Common myeloid progenitor, CD34-positive (primary cell): Measurements from ENCODE around the gene SDK2.

Experiments
- CTCF ChIA-PET: fragments of 350-600 bp; sonication (Branson Sonifier 250); formaldehyde crosslinking; loops from one replicate; lab custom pipeline; 2021; ENCODE audit warnings: antibody characterized with exemption; lab: Charles Lee
- POLR2A ChIA-PET: fragments of 350-600 bp; sonication (Branson Sonifier 250); formaldehyde crosslinking; loops from one replicate; lab custom pipeline; 2021; ENCODE audit warnings: antibody characterized with exemption; lab: Charles Lee
- DNase-seq, 3 donors: peaks; one replicate each; pipeline versions ENCODE4 v3.0.0 to v3.0.0-alpha.2; 2013
- H3K27ac ChIP-seq, 2 experiments: 1 replicate in 1 of 2; 2 replicates in 1 of 2; pipeline ENCODE4 v1.7.0; 2013; ENCODE audit warnings: inconsistent platforms in 2 of 2, low read length in 2 of 2, mild to moderate bottlenecking in 2 of 2, low read depth in 1 of 2, moderate library complexity in 1 of 2; ENCODE audit not compliant: severe bottlenecking in 2 of 2, insufficient read depth in 1 of 2, poor library complexity in 1 of 2
- H3K27me3 ChIP-seq, 5 experiments: replicated peaks in 2 of 5; 1 replicate in 3 of 5; 2 replicates in 2 of 5; pipeline versions ENCODE4 v1.6.1 to v1.7.0; 2013; ENCODE audit warnings: low read length in 4 of 5, mild to moderate bottlenecking in 2 of 5, moderate library complexity in 2 of 5, inconsistent platforms in 1 of 5; ENCODE audit not compliant: insufficient read depth in 5 of 5, control insufficient read depth in 4 of 5
- H3K36me3 ChIP-seq, 4 experiments: 1 replicate in 2 of 4; 2 replicates in 2 of 4; pipeline versions ENCODE4 v1.6.1 to v1.7.0; 2013; ENCODE audit warnings: low read length in 3 of 4, control low read depth in 1 of 4, mild to moderate bottlenecking in 1 of 4; ENCODE audit not compliant: control insufficient read depth in 4 of 4, insufficient read depth in 4 of 4
- H3K4me1 ChIP-seq, 4 experiments: 1 replicate in 3 of 4; 2 replicates in 1 of 4; pipeline versions ENCODE4 v1.6.1 to v1.7.1; 2013; ENCODE audit warnings: low read length in 3 of 4, mild to moderate bottlenecking in 3 of 4, control low read depth in 1 of 4, inconsistent platforms in 1 of 4, moderate library complexity in 1 of 4; ENCODE audit not compliant: control insufficient read depth in 4 of 4, insufficient read depth in 4 of 4; ENCODE audit errors: control extremely low read depth in 1 of 4
- H3K4me3 ChIP-seq, 7 experiments: 1 replicate in 4 of 7; 2 replicates in 3 of 7; pipeline versions ENCODE4 v1.5.1 to v1.7.0; 2013; ENCODE audit warnings: mild to moderate bottlenecking in 7 of 7, low read length in 6 of 7, moderate library complexity in 6 of 7, inconsistent platforms in 2 of 7, low read depth in 2 of 7, control low read depth in 1 of 7; ENCODE audit not compliant: insufficient read depth in 4 of 7, control insufficient read depth in 1 of 7; ENCODE audit errors: extremely low read depth in 1 of 7
- H3K9me3 ChIP-seq, 5 experiments: 1 replicate in 4 of 5; 2 replicates in 1 of 5; pipeline versions ENCODE4 v1.6.1 to v1.7.1; 2013; ENCODE audit warnings: low read length in 4 of 5, mild to moderate bottlenecking in 2 of 5, inconsistent platforms in 1 of 5, low read depth in 1 of 5, moderate library complexity in 1 of 5; ENCODE audit not compliant: control insufficient read depth in 4 of 5, insufficient read depth in 2 of 5; ENCODE audit errors: control extremely low read depth in 1 of 5
- WGBS: methylation state at CpG from one replicate; pipeline ENCODE4 v1.1.5; 2013; ENCODE audit not compliant: insufficient coverage; 5-methylcytosine and 5-hydroxymethylcytosine counted together

SDK2 gene

DNA sequence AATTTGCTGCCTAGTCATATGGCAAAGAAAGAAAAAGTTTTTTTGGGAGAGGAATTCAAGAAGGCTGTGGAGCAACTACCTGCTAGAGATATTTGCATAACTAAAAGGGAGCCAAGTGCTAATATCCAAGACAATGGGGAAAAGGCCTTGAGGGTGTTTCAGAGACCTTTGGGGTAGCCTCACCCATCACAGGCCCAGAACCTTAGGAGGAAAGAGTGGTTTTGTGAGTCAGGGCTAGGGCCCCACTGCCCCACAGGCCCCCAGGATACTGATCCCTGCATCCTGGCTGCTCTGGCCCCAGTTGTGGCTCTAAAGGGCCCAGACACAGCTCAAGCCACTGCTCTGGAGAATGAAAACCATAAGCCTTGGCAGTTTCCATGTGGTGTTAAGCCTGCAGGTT, 41.9 kb upstream of the SDK2 start:
- CTCF ChIA-PET, result interaction anchor here (1.6 kb wide), 1 partner anchor 12 kb away, joined by 4 read pairs; no protein-coding TSS in a partner anchor
- POLR2A ChIA-PET, result no interaction called here
- Histone ChIP-seq H3K9me3 (peaks cover 0 to 15% (median 2%) of the 10 kb centered on the region in 5 experiments), H3K4me1 (peaks cover 0 to 6% (median 3%) of the 10 kb centered on the region in 4 experiments), H3K27me3 (no peaks in the 10 kb centered on the region), H3K27ac (no peak overlapping the region), H3K36me3 (no peaks in the 10 kb centered on the region), H3K4me3 (no peak overlapping the region)
- no peak for DNase-seq

- Histone ChIP-seq H3K4me1 (no peaks in the 10 kb centered on the region), H3K27ac (no peak overlapping the region), H3K4me3 (no peak overlapping the region), H3K9me3 (peaks cover 0 to 15% (median 2%) of the 10 kb centered on the region in 5 experiments), H3K27me3 (no peaks in the 10 kb centered on the region), H3K36me3 (no peaks in the 10 kb centered on the region)
- ChIA-PET CTCF (no interaction called here), POLR2A (no interaction called here)
- 90% methylated on average over 3 of the region's 3 CpGs for WGBS
- no peak for DNase-seq
Observed at GRCh38 chr17:73684183-73684582, 39.9 kb upstream of the SDK2 start.

DNA sequence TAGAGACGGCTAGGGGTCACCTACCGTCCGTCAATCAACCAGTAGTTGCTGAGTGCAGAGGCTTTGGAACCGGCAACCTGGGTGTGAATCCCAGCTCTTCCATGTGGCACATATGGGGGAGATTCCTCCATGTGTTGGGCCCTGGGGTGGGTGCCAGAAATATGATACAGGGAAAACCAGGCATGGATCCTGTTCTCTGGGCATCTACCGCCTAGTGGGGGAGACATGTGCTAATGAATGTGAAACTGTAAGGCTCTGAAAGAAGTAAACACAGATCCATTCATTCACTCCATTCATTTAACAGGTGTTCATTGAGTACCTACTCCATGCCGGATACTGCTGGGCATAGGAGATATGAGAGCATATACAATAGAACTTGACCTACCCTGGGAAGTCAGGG, 39.5 kb upstream of the SDK2 start:
- DNase-seq, result no peak
- no peaks in the 10 kb centered on the region for H3K36me3 ChIP-seq
- no peaks in the 10 kb centered on the region for H3K27me3 ChIP-seq
- H3K9me3 ChIP-seq, result peaks cover 0 to 15% (median 2%) of the 10 kb centered on the region in 5 experiments
- no peaks in the 10 kb centered on the region for H3K4me1 ChIP-seq
- H3K27ac ChIP-seq, result no peak overlapping the region
- WGBS, result 98% methylated on average over 5 of the region's 6 CpGs
- POLR2A ChIA-PET, result no interaction called here
- CTCF ChIA-PET, result no interaction called here
- H3K4me3 ChIP-seq, result no peak overlapping the region

DNA sequence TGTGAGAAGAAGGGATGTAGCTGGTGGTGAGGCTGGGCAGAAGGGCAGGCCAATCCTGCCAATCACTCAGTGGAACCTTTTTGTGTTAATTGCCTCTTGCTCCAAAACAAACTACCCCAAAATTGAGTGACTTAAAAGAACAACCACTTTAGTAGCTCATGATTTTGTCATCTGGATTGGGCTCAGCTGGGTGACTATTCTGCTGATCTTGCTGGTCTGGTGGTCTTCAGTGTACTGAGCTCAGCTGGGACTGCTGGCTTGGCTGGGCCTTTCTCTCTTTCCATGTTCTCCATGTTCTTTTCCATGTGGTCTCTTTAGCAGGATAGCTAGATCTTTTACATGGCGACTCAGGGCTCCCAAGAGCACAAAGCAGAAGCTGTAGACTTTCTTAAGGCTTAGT, 37.7 kb upstream of the SDK2 start:
- DNase-seq, result no peak
- 38% methylated on average over 1 of the region's 1 CpG for WGBS
- Histone ChIP-seq H3K36me3 (no peaks in the 10 kb centered on the region), H3K9me3 (peaks cover 0 to 15% (median 2%) of the 10 kb centered on the region in 5 experiments), H3K27ac (no peak overlapping the region), H3K4me1 (no peaks in the 10 kb centered on the region), H3K4me3 (no peak overlapping the region), H3K27me3 (no peaks in the 10 kb centered on the region)
- ChIA-PET CTCF (no interaction called here), POLR2A (interaction anchor here (1.1 kb wide), 1 partner anchor 9 kb away, joined by 3 read pairs; no protein-coding TSS in a partner anchor)

DNA sequence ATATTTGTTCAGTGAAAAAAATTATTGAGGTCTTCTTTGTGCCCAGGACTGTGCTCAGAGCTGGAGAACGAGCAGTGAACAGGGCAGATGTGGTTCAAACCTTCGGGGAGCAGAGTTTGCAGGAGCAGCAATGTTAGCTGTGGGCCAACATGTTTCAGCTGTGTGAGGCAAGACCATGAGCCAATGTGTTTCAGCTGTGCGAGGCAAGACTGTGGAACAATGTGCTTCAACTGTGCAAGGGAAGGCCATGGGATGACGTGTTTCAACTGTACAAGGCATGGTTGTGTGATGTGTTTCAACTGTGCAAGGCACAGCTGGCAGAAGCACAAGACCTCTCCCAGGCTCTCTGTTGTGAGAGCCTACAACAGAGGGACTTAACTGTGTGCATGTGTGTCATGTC, 35.2 kb upstream of the SDK2 start:
- POLR2A ChIA-PET, result no interaction called here
- no peaks in the 10 kb centered on the region for H3K27me3 ChIP-seq
- H3K9me3 ChIP-seq, result peaks cover 0 to 13% (median 2%) of the 10 kb centered on the region in 5 experiments
- H3K36me3 ChIP-seq, result no peaks in the 10 kb centered on the region
- H3K4me1 ChIP-seq, result no peaks in the 10 kb centered on the region
- H3K4me3 ChIP-seq, result no peak overlapping the region
- CTCF ChIA-PET, result no interaction called here
- WGBS, result 91% methylated on average over 4 of the region's 4 CpGs
- H3K27ac ChIP-seq, result no peak overlapping the region
- DNase-seq, result no peak

DNA sequence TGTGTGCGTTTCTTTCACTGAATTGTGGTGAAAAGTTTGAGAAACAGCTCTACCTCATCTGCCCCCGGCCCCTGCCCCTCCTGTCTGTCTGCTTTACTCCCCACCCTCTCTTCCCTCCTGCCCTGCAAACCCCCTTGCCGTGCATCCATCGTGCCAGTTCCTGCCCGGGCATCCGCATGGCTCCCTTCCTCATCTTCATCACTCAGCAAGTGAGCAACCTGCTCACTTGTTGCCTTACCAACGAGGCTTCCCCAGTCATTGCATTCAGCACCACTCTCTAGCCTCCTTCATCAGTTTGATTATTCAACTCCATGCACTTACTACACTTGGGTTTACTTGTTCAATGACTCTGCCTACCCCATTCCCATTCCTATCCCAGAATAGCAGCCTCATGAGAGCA, 34.8 kb upstream of the SDK2 start:
- H3K4me3 ChIP-seq, result no peak overlapping the region
- no peak overlapping the region for H3K27ac ChIP-seq
- 76% methylated on average over 6 of the region's 7 CpGs for WGBS
- ChIA-PET CTCF (no interaction called here), POLR2A (no interaction called here)
- H3K36me3 ChIP-seq, result no peaks in the 10 kb centered on the region
- no peak for DNase-seq
- H3K27me3 ChIP-seq, result no peaks in the 10 kb centered on the region
- H3K4me1 ChIP-seq, result no peaks in the 10 kb centered on the region
- H3K9me3 ChIP-seq, result peaks cover 0 to 13% (median 2%) of the 10 kb centered on the region in 5 experiments

- no CpG with 5 or more reads among the region's 3 CpGs for WGBS
- Histone ChIP-seq H3K4me3 (no peak overlapping the region), H3K27me3 (no peaks in the 10 kb centered on the region), H3K4me1 (peaks cover 0 to 24% (median 20%) of the 10 kb centered on the region in 4 experiments), H3K9me3 (peaks cover 0 to 6% (median 2%) of the 10 kb centered on the region in 5 experiments), H3K36me3 (no peaks in the 10 kb centered on the region), H3K27ac (no peak overlapping the region)
- no peak for DNase-seq
- CTCF ChIA-PET, result no interaction called here
- POLR2A ChIA-PET, result no interaction called here
Observed at GRCh38 chr17:73669771-73670170, 25.5 kb upstream of the SDK2 start.
